Fibroblast of mammary gland (primary cell): Measurements from ENCODE around the gene MLX.
"Not testable (repeated sequence)": the region's sequence is repeated elsewhere in the genome, so short reads cannot be mapped to it uniquely, and the experiment has no call there.

Experiments used
- DNase-seq: peaks from one replicate; pipeline ENCODE4 v3.0.0-alpha.2; 2010; ENCODE audit warnings: low read depth
- H3K4me3 ChIP-seq: 2 replicates; pipeline ENCODE4 v1.5.1; 2011; ENCODE audit warnings: low read depth, mild to moderate bottlenecking, low read length, moderate library complexity; ENCODE audit not compliant: control insufficient read depth
- TF ChIP-seq, protein P1 (sequence below): conservative IDR thresholded peaks from 2 replicates; pipeline ENCODE4 v1.5.1; 2011; ENCODE audit warnings: low read depth, low read length, inconsistent platforms; ENCODE audit not compliant: control insufficient read depth, insufficient read depth

The MLX gene

GRCh38 chr17:42596386-42596785 is 29.5 kb downstream of the MLX start:
- TF ChIP-seq, protein P1, sequence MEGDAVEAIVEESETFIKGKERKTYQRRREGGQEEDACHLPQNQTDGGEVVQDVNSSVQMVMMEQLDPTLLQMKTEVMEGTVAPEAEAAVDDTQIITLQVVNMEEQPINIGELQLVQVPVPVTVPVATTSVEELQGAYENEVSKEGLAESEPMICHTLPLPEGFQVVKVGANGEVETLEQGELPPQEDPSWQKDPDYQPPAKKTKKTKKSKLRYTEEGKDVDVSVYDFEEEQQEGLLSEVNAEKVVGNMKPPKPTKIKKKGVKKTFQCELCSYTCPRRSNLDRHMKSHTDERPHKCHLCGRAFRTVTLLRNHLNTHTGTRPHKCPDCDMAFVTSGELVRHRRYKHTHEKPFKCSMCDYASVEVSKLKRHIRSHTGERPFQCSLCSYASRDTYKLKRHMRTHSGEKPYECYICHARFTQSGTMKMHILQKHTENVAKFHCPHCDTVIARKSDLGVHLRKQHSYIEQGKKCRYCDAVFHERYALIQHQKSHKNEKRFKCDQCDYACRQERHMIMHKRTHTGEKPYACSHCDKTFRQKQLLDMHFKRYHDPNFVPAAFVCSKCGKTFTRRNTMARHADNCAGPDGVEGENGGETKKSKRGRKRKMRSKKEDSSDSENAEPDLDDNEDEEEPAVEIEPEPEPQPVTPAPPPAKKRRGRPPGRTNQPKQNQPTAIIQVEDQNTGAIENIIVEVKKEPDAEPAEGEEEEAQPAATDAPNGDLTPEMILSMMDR, result no peak
- H3K4me3 ChIP-seq, result no peak overlapping the region
- DNase-seq, result no peak

DNA sequence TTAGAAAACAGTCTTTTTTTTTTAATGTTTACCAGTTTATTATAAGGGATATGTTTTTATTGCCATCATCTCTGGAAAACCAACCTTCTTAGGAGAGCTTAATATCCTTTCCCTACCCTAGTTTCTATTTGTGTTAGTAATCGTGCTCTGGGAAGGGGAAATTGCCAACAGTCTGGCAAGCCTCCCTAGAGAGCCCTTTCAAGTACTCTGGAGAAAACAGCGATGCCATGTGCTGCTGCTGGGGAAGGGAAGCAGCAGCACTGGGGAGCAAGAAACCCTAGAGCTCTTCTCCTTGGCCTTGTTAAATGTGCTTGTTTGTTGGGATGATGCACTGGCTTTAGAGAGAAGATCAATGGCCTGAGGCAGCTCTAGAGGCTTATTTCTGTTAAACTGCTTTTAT is 32.0 kb downstream of the MLX start:
- TF ChIP-seq, protein P1, result no peak
- H3K4me3 ChIP-seq, result no peak overlapping the region
- peak; percentile 21 for DNase-seq

GRCh38 chr17:42603318-42603717 is 36.4 kb downstream of the MLX start:
- H3K4me3 ChIP-seq, result no peak overlapping the region
- DNase-seq, result no peak
- TF ChIP-seq, protein P1, result no peak

- peak overlapping the region; percentile 98 for H3K4me3 ChIP-seq
- TF ChIP-seq, protein P1, result no peak
- no peak for DNase-seq
These were observed 40.9 kb downstream of the MLX start for GRCh38 chr17:42607769-42608168.

DNA sequence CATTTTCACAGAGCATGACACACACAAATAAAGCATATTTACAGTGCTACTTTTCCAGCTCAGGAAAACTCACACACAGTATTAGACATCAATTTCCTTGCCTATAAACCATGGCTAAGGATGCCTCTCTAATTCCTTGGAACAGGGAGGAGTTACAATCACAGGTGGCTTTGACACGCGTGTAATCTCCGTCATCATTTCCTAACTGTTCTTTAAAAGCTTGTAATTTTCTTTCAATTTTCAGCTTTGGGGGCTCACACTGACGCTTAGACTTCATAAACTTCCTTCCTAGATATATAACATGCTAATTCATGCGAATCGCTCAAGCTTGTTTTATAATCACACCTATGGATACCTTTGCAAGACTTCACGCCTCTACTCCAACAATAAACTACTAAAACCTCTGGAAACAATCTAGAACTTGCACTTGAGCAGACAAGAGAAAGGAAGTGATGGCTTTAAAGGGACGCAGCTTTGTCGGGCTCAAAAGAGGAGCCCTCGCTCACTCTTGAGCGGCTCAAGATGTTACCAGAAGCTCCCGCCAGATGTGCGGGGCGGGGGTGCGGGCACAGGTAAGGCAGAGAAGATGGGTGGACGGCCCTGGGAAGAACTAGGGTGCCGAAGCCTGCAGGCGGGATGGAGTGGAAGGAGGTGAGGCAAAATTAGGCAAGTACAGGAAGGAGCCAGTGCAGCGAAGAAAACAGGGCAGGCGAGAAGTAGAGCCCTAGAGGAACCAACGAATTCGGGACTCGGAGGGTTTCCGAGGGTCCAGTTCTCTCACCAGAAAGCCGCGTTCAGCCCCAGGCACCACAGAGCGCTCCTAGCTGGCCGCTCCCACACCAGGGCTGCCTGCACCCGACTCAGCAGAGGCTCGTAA is 41.6 kb downstream of the MLX start:
- peak overlapping the region; percentile 98 for H3K4me3 ChIP-seq
- DNase-seq, result peak; percentile 15
- TF ChIP-seq, protein P1, result no peak

GRCh38 chr17:42609182-42609813 is 42.4 kb downstream of the MLX start, which contains the start of the genes RETREG3 and TUBG1:
Gene RETREG3, minus strand, starts transcription at chr17:42609374. Its CDS starts 50 bp downstream, at chr17:42609324.
Gene TUBG1, plus strand, starts transcription at chr17:42609683. Its CDS starts 55 bp downstream, at chr17:42609738.
- peak within 1 kb of the TSS; percentile 98 for H3K4me3 ChIP-seq
- DNase-seq, result peak; percentile 99

DNA sequence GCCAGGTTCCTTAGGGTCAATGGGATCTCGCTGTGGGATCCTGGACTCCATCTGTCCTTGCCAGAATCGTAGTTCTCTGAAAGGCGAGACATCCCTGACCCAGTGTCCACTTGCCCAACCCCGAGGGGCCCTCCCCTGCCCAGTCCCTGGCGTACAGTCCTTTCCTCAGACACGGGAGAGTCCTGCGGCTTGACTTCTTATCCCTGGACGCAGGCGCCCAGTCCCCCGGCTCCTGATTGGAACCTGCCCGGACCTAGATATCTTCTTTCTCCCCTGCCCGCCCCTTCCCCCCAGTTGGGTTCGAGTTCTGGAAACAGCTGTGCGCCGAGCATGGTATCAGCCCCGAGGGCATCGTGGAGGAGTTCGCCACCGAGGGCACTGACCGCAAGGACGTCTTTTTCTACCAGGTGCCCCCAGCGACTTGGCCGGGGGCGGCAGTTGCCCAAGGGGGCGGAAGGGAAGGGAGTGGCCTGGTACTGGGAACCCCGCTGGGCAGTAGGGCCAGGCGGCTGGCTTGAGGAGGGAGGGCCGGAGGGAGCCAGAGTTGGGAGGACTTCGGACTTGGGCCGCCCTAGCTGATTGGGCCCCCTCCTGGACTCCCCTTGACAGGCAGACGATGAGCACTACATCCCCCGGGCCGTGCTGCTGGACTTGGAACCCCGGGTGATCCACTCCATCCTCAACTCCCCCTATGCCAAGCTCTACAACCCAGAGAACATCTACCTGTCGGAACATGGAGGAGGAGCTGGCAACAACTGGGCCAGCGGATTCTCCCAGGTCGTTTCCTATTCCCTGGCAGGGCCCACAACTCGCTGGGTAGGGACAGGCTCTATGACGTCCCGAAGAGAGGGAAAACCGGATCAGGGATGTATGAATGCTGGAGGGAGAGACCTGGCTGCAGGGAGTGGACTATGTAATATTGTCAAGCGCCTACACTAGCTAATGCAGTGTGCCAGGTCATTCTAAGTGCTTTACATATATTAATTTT is 43.2 kb downstream of the MLX start:
- not testable (repeated sequence) for DNase-seq
- H3K4me3 ChIP-seq, result peak overlapping the region; percentile 89

More at GRCh38 chr17:42609182-42609813, 42.4 kb downstream of the MLX start, which contains the start of the genes RETREG3 and TUBG1:
- TF ChIP-seq, protein P1, result peak; percentile 25
